SW 1271 (cell line): ENCODE results near the gene FBXO46.

Experiments
- DNase-seq, 2 experiments: peaks; one replicate each; lab custom pipeline; 2025; lab: John Stamatoyannopoulos, UW

Gene FBXO46, protein sequence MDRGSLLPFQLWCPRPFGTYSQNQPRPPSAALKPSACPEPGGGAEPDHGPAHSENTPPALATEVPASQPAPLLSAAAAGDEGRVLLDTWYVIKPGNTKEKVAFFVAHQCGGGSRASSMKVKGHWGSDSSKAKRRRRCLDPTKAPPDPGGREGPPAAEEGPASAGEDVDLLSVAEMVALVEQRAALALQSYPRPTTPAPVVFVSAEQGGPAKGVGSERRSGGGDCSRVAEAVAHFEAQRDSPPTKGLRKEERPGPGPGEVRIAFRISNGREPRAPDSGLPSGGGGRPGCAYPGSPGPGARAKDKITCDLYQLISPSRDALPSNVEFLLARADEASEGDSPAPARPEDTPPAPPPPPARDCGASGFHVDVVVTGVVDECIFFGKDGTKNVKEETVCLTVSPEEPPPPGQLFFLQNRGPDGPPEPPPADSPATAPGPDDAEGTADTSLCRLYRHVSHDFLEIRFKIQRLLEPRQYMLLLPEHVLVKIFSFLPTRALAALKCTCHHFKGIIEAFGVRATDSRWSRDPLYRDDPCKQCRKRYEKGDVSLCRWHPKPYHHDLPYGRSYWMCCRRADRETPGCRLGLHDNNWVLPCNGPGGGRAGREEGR

DNA sequence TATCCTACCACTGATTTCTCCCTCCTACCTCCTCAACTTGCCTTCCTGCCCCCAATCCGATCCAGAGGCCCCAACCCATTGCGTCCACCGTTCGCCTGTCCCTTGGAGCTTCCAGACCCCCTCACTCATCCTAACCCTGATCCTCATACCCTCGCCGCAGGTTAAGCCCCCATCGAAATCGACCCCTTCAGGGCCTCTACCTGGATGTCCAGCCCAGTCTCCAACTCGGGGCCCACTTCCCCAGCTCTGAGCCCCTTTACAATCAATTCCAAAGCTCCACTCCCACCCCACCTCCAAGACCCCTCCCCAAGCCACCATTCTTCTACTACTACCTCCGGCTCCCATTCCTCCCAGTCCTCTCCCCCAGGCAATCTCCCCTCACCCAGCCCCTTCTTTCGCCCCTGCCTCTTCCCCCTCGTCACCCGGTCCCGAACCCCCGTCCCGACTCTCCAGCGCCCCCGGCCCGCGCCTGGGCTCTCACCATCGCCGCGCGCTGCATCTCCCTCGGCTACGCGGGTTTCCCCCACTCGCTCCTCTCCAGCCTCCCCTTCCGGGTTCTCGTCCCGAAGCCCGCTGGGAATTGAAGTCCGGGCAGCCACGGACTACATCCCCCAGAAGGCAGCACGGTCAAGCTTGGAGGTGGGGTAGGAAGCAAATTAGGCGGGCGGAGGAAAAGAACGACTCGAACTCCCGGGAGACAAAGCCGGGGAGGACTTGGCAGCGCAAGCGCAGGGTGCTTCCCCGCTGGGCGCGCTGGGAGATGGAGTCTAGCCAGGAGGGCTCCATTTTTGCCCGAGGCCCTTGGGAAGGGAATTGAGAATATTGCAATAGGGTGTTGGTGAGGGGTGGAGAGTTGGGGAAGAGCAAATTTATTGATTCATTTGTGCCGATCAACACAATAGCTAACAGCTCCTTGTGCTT is at the start of gene FBXO46:
TSS of gene FBXO46 (minus strand) at position 529 of the 921 bp plus-strand sequence. CDS start 17,401 bp downstream, outside the sequence.
- DNase-seq = peak; percentile 88 to 95

DNA sequence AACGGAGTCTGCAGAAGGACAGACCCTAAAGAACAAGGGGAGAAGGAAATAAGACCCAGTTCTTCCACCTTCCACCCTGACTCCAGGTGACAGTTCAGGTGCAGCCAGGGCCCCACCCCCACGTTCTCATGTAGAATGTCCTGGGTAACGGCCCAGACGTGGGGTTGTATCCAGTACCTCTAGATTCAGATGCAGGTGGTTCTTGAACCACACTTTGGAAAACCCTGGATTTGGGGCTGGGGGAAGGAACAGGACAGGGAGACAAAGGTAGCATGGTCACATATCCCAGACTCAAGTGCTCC is 49.4 kb upstream of the FBXO46 start:
- no peak for DNase-seq

DNA sequence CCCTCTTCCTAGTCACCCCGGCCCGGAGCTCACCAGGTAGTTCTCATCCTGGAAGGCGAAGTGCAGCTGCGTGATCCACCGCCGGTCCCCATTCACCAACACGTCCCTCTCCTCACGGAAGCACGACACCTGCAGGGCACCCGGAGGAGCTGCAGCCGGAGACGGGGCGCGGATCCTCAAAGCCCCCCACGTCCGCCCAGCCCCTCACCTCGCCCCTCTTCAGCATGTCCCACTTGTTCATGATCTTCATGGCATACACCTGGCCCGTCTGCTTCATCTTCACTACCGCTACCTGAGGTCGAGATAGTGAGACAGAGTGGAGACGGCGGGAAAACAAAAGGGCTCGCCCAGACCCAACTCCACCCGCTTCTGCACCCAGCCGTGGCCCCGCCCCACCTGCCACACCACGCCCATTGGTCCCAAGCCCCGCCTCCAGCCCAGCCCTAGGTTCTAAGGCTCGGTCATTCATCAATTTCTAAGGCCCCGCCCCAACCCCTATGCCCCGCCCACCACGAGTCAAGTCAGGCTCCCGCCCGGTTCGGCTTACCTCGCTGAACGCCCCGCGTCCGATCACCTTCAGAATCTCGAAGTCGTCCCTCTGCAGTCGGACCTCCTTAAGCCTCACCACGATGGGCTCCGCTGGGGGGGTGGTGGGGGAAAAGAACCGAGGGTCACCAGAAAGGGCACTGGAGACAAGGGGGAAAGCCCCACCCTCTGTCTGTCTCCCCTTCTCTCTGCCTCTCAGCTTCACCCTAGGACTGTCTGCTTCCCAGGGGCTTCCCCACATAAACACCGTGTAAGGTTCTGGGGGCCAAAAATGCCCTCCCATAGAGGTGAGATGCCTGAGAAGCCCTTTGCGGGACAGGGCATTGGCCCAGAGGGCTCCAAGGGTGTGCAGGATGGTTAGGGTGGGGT is 48.8 kb upstream of the FBXO46 start:
- no peak for DNase-seq

DNA sequence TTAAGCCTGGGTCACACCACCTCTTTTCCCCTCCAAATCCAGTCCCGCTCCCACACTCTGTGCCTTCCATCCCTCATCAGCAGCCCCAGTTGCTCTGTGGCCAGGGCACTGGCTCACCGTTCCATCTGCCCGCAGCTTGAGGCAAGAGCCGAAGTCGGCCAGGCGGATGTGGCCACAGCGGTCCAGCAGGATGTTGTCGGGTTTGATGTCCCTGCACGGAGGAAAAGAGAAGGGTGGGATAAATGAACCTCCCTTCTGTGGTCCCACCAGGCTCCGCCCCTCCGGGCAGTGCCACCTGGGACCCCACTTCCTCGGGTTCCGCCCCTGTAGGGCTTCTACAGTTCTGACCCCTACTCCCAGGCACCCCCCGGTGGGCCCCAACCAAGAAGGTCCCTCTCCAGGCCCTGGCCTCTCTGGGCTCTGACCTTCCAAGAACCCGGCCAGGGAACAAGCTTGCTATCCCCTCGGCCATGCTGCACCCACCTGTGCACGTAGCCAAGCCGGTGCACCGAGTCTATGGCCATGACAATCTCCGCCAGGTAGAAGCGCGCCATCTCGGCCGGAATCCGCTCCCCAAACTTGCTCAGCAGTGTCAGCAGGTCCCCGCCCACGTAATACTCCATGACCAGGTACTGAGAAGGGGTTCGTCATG is 47.4 kb upstream of the FBXO46 start:
- DNase-seq = no peak

DNA sequence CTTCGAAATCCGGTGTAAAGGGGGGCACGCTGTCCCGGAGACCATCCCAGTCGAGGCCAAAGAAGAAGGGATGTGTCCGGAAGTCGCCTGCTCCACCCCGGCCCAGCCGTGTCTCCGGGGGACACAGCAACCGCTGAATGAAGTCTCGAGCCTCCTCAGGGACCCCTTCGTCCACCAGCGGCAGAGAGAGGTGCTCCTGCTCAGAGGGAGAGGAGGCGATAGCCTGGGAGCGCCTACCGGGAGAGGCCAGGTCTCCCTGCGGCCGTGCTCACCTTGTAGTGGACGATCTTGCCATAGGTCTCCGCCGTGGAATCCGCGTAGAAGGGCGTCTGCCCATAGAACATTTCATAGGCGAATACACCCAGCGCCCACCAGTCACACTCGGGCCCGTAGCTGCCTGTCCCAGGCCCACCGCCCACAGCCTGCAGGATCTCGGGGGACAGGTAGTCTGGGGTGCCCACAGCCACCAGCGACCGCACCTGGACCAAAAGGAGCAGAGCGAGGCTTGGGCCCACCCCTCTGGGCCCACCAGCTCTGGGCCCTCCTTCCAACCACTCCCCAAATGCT is 46.8 kb upstream of the FBXO46 start:
- DNase-seq = no peak

DNA sequence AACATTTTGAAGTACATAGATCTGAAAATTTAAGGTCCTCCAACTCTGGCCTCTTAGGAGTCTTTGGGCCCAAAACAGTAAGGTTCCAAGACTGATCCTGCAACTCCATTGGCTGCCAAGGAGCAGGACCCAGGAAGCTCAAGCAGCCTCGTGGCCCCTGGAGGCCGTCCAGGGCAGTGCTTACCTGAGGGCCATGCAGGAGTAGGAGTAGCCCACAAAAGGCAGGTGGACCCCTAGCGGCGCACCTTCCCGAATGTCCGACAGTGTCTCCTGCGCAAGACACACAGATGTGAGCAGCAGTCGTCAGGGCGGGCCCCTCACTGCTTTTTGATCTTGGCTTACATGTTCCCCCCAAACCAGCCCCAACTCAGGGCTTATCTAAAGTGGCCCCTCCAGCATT is 44.1 kb upstream of the FBXO46 start:
- DNase-seq = no peak

DNA sequence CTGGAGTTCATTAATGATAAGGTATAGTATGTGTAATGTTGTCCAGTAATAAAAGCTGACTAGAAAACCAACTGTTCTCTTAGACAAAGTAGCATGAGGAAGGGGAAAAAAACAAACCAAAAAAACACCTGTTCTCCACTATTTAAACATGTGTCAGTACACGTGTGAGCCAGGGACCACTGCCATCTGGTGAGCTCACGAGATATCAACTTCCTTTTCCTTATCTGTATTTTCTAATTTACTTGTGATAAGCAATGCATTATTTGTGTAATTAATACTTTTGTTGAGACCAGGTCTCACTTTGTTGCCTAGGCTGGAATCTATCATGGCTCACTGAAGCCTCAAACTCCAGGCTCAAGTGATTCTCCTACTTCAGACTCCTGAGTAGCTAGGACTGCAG is 42.7 kb upstream of the FBXO46 start:
- no peak for DNase-seq

DNA sequence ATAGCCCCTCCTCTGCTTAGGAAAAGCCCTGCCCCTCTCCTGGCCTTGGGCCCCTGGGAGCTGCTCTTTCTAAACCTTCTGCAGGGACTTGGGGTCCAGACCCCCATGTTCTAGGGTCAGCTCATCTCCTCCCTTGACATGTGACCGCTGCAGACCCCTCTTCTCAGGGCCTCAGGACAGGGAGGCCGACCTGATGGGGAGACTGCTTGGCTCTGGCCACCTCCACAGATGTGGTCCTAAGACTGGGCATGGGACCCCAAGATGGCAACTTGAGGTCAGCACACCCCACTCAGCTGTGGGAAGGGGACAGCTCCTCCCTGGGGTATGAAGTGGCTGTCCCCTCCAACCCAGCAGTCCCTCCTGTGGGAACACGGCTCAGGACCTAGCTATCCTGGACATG is 42.2 kb upstream of the FBXO46 start:
- DNase-seq = no peak

DNA sequence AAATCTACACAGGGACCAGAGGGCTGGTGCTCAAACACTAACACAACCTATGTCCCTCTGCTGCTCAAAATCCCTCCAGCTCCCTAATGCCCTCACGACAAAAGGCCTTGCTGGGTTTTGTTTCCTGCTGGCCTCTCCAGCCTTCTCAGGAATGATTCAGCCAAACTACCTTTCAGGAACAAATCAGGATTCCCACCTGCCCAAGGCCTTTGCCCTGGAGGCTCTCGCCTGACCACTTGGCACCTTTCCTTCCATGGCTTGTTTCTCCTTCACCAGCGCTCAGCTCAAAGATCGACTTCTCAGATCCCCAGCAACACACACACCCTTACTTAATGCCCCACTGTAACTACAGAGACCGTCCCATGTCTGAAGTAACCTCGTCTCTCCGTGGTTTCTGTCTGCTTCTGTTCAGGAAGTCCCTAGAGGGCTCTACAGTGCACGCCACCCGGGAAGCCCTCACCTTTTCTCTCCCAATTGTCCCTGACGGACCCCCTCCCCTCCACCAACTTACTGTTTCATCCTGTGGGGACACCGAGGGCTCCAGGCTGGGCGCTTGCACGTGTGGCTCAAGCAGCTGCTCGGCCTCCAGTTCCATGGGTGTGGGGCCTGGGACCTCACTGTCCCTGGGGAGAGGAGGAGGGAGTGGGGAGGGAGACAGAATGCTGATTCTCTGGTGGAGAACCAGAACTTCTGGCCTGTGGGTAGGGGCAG is 41.6 kb upstream of the FBXO46 start:
- no peak for DNase-seq

DNA sequence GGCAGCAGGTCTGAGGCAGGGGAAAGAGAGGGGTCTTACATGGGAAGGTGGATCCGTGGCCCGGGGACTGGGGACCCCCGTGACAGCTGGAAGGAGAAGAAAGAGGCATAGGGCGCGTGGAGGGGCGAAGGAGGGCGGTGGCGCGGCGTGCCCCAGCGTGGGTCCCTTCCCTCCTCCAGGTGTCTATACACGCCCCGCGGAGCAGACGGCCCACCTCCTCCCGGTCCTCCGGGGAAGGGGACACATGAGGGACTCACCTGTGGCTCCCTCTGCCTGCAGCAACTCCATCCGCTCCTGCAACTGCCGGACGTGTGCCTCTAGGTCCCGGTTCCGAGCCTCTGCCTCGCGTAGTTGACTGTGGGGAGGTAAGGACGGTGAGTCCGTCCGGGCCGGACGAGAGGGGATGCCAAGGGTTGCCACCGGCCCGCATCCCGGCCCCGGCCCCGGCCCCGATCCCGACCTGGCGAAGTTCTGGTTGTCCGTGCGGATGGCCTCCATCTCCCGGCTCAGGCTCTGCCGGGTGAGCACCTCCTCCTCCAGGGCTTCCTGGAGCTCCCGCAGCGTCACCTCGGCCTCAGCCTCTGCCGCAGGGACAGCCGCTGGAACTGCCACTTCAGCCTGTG is 40.7 kb upstream of the FBXO46 start:
- no peak for DNase-seq

DNA sequence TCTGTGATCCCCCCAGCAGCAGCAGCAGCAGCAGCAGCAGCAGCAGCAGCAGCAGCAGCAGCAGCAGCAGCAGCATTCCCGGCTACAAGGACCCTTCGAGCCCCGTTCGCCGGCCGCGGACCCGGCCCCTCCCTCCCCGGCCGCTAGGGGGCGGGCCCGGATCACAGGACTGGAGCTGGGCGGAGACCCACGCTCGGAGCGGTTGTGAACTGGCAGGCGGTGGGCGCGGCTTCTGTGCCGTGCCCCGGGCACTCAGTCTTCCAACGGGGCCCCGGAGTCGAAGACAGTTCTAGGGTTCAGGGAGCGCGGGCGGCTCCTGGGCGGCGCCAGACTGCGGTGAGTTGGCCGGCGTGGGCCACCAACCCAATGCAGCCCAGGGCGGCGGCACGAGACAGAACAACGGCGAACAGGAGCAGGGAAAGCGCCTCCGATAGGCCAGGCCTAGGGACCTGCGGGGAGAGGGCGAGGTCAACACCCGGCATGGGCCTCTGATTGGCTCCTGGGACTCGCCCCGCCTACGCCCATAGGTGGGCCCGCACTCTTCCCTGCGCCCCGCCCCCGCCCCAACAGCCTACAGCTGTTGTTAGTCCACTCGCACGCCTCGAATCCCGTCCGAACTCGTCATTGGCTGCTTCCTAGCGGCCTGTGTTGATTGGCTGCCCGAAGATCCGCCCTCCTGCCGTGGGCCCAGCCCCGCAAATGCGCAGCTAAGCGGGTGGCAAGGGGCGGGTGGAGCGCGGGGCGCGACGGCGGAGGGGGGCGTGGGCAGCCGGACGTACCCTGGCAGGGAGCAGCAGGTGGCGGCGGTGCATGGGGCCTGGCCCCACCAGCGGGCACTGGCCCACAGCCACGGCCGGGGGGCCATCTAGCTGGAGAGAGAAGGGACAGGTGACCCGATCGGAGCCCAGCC is 39.8 kb upstream of the FBXO46 start:
- peak; percentile 92 to 95 for DNase-seq

DNA sequence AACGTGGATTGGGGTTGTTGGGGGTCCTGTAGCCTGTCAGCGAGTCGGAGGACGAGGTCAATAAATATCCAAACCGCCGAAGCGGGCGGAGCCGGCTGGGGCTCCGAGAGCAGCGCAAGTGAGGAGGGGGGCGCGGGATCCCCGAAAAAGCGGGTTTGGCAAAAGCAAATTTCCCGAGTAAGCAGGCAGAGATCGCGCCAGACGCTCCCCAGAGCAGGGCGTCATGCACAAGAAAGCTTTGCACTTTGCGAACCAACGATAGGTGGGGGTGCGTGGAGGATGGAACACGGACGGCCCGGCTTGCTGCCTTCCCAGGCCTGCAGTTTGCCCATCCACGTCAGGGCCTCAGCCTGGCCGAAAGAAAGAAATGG is 39.1 kb upstream of the FBXO46 start:
- DNase-seq = no peak

DNA sequence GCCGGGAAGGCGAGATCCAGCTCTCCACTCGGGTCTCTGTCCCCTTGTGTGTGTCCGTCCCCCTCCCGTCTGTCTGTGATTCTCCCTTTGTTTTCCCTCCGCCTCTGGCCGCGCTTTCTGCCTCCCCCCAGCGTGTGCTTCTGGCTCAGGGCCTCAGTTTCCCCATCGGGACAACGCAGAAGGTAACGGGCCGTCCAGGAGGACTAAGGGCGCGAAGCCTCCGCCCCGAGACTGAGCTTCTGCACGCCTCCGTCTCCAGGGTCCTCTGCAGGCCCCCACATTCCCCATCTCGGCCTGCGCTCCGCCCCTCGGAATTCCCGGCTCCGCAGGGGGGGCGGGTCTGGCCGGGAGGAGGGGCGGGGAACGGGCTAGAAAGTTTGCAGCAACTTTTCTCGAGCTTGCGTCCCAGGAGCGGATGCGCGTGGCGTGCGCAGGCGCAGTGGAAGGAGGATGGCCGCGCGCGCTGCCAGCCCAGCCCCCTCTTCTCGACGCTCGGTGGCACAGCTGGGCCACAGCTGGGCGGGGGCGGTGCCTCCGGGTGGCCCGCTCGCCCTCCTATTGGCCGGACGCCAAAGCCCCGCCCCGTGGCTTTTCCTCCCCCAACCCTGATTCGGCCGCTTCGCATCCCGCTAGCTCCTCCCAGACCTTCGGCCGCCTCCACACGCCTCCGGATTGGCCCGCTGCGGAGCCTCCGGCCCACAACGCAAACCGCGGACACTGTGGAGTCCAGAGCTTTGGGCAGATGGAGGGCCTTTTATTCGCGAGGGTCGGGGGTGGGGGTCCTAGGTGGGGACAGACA is 38.5 kb upstream of the FBXO46 start, which contains the start of gene SIX5:
TSS of gene SIX5 (minus strand) at position 269 of the 799 bp plus-strand sequence. CDS start 408 bp downstream, outside the sequence.
- peak; percentile 86 to 91 for DNase-seq

DNA sequence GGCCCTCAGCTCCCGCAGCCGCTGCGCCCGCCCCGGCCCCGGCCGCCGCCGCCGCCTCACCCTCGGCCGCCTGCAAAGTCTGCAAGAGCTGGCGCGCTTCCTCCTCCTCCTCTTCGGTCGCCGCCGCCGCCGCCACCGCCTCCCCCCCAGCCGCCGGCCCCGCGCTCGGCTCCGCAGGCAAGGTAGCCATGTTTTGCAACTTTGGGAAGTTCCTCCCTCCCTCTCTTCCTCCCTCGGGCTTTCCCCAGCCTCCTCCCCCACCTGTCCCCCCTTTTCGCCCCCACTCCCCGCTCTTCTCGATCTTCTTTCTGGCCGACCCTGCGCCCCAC is 37.9 kb upstream of the FBXO46 start:
- no peak for DNase-seq

DNA sequence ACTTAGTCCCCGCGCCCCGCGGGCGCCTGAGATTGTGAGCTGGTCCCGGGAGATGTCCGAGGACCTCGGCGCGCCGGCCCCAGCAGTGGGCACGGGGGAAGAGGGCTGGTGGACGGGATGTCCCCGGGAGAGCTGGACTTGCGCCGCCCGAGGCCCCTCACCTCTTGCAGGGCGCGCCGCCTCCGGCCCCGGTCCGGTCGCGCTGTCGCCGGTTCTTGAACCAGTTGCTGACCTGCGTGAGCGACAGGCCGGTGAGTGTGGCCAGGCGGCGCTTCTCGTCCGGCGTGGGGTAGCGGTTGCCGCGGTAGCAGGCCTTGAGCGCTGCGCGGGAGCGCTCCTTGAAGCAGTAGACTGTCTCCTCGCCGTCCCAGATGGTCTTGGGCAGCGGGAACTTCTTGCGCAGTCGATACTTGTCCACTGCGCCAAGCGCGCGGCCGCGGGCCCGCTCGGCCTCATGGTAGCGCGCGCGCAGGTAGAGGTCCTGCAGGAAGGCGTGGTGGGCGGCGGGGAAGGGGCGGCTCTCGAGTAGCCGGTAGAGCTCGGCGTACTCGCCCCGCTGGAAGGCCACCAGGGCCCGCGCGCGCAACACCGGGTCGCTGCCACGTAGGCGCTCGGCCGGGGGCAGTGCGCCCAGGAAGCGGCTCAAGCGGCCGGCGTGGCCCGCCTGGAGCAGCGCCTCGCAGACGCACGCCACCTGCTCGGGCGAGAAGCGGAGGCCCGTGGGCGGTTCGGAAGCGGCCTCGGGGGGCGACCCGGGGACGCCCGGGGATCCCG is 37.4 kb upstream of the FBXO46 start:
- peak in 1 of 2 experiments; percentile 31 for DNase-seq

DNA sequence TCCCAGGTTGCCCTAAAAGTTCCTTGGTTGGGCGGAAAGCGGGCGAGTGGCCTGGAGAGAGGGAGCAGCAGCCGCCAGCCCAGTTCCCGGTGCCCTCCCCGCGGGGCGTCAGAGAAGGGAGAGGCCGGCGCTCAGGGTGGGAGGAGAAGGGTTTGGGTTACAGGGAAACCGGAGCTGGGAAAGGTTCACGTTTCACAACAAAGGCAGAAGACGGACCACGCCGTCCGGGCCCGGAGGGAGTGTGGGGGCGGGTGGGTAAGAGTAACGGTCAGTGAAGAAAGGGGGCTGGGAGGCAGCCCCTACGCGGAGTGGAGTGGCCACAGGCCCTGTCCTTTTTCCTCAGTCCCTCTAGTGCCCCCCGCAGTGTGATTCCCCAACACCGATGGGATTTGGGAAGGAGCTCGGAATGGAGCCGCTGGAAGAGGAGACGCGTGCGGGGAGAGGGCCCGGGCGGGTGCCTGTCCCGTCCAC is 36.7 kb upstream of the FBXO46 start:
- DNase-seq = peak in 1 of 2 experiments; percentile 65

DNA sequence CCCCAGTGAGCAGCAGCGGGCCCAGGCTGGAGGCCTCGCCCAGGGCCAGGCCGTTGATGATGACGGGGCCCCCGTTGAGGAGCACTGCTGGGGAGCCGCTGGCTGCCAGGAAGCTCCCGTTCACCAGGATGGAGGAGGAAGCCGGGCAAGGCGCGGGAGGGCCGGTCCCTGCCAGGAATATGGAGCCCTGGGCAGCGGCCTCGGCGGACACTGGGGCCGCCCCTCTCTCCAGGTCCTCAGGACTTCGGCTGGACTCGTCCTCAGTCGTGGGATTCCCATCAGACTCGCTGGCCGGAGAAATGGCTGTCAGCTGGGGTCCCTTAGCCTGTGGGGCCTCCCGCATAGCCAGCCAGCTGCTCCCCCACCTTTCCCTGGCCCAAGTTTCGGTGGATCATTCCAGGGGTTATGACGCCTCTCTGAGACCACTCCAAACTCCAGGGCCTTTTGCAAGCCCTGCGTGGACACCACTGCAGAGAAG is 36.2 kb upstream of the FBXO46 start:
- DNase-seq = no peak
